ENCODE data around the gene LYRM7.

Gene LYRM7

GRCh38 chr5:131225282-131225974 lies 54.7 kb downstream of the LYRM7 start:
- Histone ChIP-seq H3K36me3 (ENCODE audit: control insufficient read depth, insufficient read depth, low read length) (no peaks in the 10 kb centered on the region), H3K27me3 (replicated peaks; ENCODE audit: control insufficient read depth, insufficient read depth, low read length, poor library complexity, severe bottlenecking) (no peaks in the 10 kb centered on the region), H3K4me3 (ENCODE audit: insufficient read depth, low read depth, low read length, poor library complexity, severe bottlenecking) (no peak overlapping the region), H3K27ac (ENCODE audit: insufficient read depth, low read length, poor library complexity, severe bottlenecking) (no peak overlapping the region), H3K9me3 (ENCODE audit: control insufficient read depth, low read length) (no peaks in the 10 kb centered on the region), H3K4me1 (ENCODE audit: control insufficient read depth, insufficient read depth, low read length, poor library complexity, severe bottlenecking) (peaks cover 8% of the 10 kb centered on the region)
- DNase-seq = no peak

GRCh38 chr5:131226899-131227298 lies 56.2 kb downstream of the LYRM7 start:
- no peaks in the 10 kb centered on the region for H3K9me3 ChIP-seq (ENCODE audit: control insufficient read depth, low read length)
- no peak overlapping the region for H3K4me3 ChIP-seq (ENCODE audit: insufficient read depth, low read depth, low read length, poor library complexity, severe bottlenecking)
- peaks cover 8% of the 10 kb centered on the region for H3K4me1 ChIP-seq (ENCODE audit: control insufficient read depth, insufficient read depth, low read length, poor library complexity, severe bottlenecking)
- H3K27me3 ChIP-seq (replicated peaks; ENCODE audit: control insufficient read depth, insufficient read depth, low read length, poor library complexity, severe bottlenecking) = no peaks in the 10 kb centered on the region
- H3K27ac ChIP-seq (ENCODE audit: insufficient read depth, low read length, poor library complexity, severe bottlenecking) = no peak overlapping the region
- no peak for DNase-seq
- H3K36me3 ChIP-seq (ENCODE audit: control insufficient read depth, insufficient read depth, low read length) = no peaks in the 10 kb centered on the region

GRCh38 chr5:131228646-131229045 lies 57.9 kb downstream of the LYRM7 start:
- H3K27ac ChIP-seq (ENCODE audit: insufficient read depth, low read length, poor library complexity, severe bottlenecking) = no peak overlapping the region
- H3K4me3 ChIP-seq (ENCODE audit: insufficient read depth, low read depth, low read length, poor library complexity, severe bottlenecking) = no peak overlapping the region
- H3K4me1 ChIP-seq (ENCODE audit: control insufficient read depth, insufficient read depth, low read length, poor library complexity, severe bottlenecking) = peaks cover 8% of the 10 kb centered on the region
- H3K9me3 ChIP-seq (ENCODE audit: control insufficient read depth, low read length) = no peaks in the 10 kb centered on the region
- H3K36me3 ChIP-seq (ENCODE audit: control insufficient read depth, insufficient read depth, low read length) = no peaks in the 10 kb centered on the region
- no peaks in the 10 kb centered on the region for H3K27me3 ChIP-seq (replicated peaks; ENCODE audit: control insufficient read depth, insufficient read depth, low read length, poor library complexity, severe bottlenecking)
- DNase-seq = no peak

- DNase-seq = no peak
- H3K9me3 ChIP-seq (ENCODE audit: control insufficient read depth, low read length) = no peaks in the 10 kb centered on the region
- H3K4me3 ChIP-seq (ENCODE audit: insufficient read depth, low read depth, low read length, poor library complexity, severe bottlenecking) = no peak overlapping the region
- no peak overlapping the region for H3K27ac ChIP-seq (ENCODE audit: insufficient read depth, low read length, poor library complexity, severe bottlenecking)
- peaks cover 4% of the 10 kb centered on the region for H3K4me1 ChIP-seq (ENCODE audit: control insufficient read depth, insufficient read depth, low read length, poor library complexity, severe bottlenecking)
- H3K36me3 ChIP-seq (ENCODE audit: control insufficient read depth, insufficient read depth, low read length) = no peaks in the 10 kb centered on the region
- no peaks in the 10 kb centered on the region for H3K27me3 ChIP-seq (replicated peaks; ENCODE audit: control insufficient read depth, insufficient read depth, low read length, poor library complexity, severe bottlenecking)
Observed at GRCh38 chr5:131229623-131230022, 58.9 kb downstream of the LYRM7 start.

- Histone ChIP-seq H3K4me1 (ENCODE audit: control insufficient read depth, insufficient read depth, low read length, poor library complexity, severe bottlenecking) (no peaks in the 10 kb centered on the region), H3K4me3 (ENCODE audit: insufficient read depth, low read depth, low read length, poor library complexity, severe bottlenecking) (no peak overlapping the region), H3K27ac (ENCODE audit: insufficient read depth, low read length, poor library complexity, severe bottlenecking) (no peak overlapping the region), H3K27me3 (replicated peaks; ENCODE audit: control insufficient read depth, insufficient read depth, low read length, poor library complexity, severe bottlenecking) (no peaks in the 10 kb centered on the region), H3K9me3 (ENCODE audit: control insufficient read depth, low read length) (no peaks in the 10 kb centered on the region), H3K36me3 (ENCODE audit: control insufficient read depth, insufficient read depth, low read length) (no peaks in the 10 kb centered on the region)
- DNase-seq = no peak
Observed at GRCh38 chr5:131230406-131230805, 59.7 kb downstream of the LYRM7 start.

GRCh38 chr5:131239686-131240085 lies 68.9 kb downstream of the LYRM7 start:
- no peaks in the 10 kb centered on the region for H3K9me3 ChIP-seq (ENCODE audit: control insufficient read depth, low read length)
- no peak overlapping the region for H3K27ac ChIP-seq (ENCODE audit: insufficient read depth, low read length, poor library complexity, severe bottlenecking)
- no peak for DNase-seq
- no peaks in the 10 kb centered on the region for H3K27me3 ChIP-seq (replicated peaks; ENCODE audit: control insufficient read depth, insufficient read depth, low read length, poor library complexity, severe bottlenecking)
- H3K4me1 ChIP-seq (ENCODE audit: control insufficient read depth, insufficient read depth, low read length, poor library complexity, severe bottlenecking) = no peaks in the 10 kb centered on the region
- no peak overlapping the region for H3K4me3 ChIP-seq (ENCODE audit: insufficient read depth, low read depth, low read length, poor library complexity, severe bottlenecking)
- no peaks in the 10 kb centered on the region for H3K36me3 ChIP-seq (ENCODE audit: control insufficient read depth, insufficient read depth, low read length)

- H3K9me3 ChIP-seq (ENCODE audit: control insufficient read depth, low read length) = no peaks in the 10 kb centered on the region
- no peak for DNase-seq
- H3K36me3 ChIP-seq (ENCODE audit: control insufficient read depth, insufficient read depth, low read length) = no peaks in the 10 kb centered on the region
- H3K4me1 ChIP-seq (ENCODE audit: control insufficient read depth, insufficient read depth, low read length, poor library complexity, severe bottlenecking) = no peaks in the 10 kb centered on the region
- no peak overlapping the region for H3K27ac ChIP-seq (ENCODE audit: insufficient read depth, low read length, poor library complexity, severe bottlenecking)
- H3K27me3 ChIP-seq (replicated peaks; ENCODE audit: control insufficient read depth, insufficient read depth, low read length, poor library complexity, severe bottlenecking) = no peaks in the 10 kb centered on the region
- no peak overlapping the region for H3K4me3 ChIP-seq (ENCODE audit: insufficient read depth, low read depth, low read length, poor library complexity, severe bottlenecking)
Observed at GRCh38 chr5:131242728-131243255, 72.0 kb downstream of the LYRM7 start.

GRCh38 chr5:131245312-131245711 lies 74.6 kb downstream of the LYRM7 start:
- Histone ChIP-seq H3K27me3 (replicated peaks; ENCODE audit: control insufficient read depth, insufficient read depth, low read length, poor library complexity, severe bottlenecking) (no peaks in the 10 kb centered on the region), H3K4me1 (ENCODE audit: control insufficient read depth, insufficient read depth, low read length, poor library complexity, severe bottlenecking) (no peaks in the 10 kb centered on the region)

GRCh38 chr5:131245948-131246347 lies 75.2 kb downstream of the LYRM7 start:
- Histone ChIP-seq H3K36me3 (ENCODE audit: control insufficient read depth, insufficient read depth, low read length) (no peaks in the 10 kb centered on the region), H3K4me1 (ENCODE audit: control insufficient read depth, insufficient read depth, low read length, poor library complexity, severe bottlenecking) (no peaks in the 10 kb centered on the region), H3K27ac (ENCODE audit: insufficient read depth, low read length, poor library complexity, severe bottlenecking) (no peak overlapping the region), H3K27me3 (replicated peaks; ENCODE audit: control insufficient read depth, insufficient read depth, low read length, poor library complexity, severe bottlenecking) (no peaks in the 10 kb centered on the region), H3K9me3 (ENCODE audit: control insufficient read depth, low read length) (no peaks in the 10 kb centered on the region), H3K4me3 (ENCODE audit: insufficient read depth, low read depth, low read length, poor library complexity, severe bottlenecking) (no peak overlapping the region)
- no peak for DNase-seq

More at GRCh38 chr5:131245312-131245711, 74.6 kb downstream of the LYRM7 start:
- no peak overlapping the region for H3K4me3 ChIP-seq (ENCODE audit: insufficient read depth, low read depth, low read length, poor library complexity, severe bottlenecking)
- H3K36me3 ChIP-seq (ENCODE audit: control insufficient read depth, insufficient read depth, low read length) = no peaks in the 10 kb centered on the region
- no peak for DNase-seq
- no peak overlapping the region for H3K27ac ChIP-seq (ENCODE audit: insufficient read depth, low read length, poor library complexity, severe bottlenecking)
- H3K9me3 ChIP-seq (ENCODE audit: control insufficient read depth, low read length) = no peaks in the 10 kb centered on the region

- Histone ChIP-seq H3K36me3 (ENCODE audit: control insufficient read depth, insufficient read depth, low read length) (no peaks in the 10 kb centered on the region), H3K27ac (ENCODE audit: insufficient read depth, low read length, poor library complexity, severe bottlenecking) (no peak overlapping the region), H3K9me3 (ENCODE audit: control insufficient read depth, low read length) (no peaks in the 10 kb centered on the region), H3K4me3 (ENCODE audit: insufficient read depth, low read depth, low read length, poor library complexity, severe bottlenecking) (no peak overlapping the region), H3K4me1 (ENCODE audit: control insufficient read depth, insufficient read depth, low read length, poor library complexity, severe bottlenecking) (peaks cover 1% of the 10 kb centered on the region), H3K27me3 (replicated peaks; ENCODE audit: control insufficient read depth, insufficient read depth, low read length, poor library complexity, severe bottlenecking) (no peaks in the 10 kb centered on the region)
- DNase-seq = no peak
Observed at GRCh38 chr5:131246504-131246903, 75.8 kb downstream of the LYRM7 start.

All from effector memory CD4-positive, alpha-beta T cell (primary cell).